ENCODE measurements around the gene TBL3.

- TF ChIP-seq IKZF3 (tag by site-specific recombination; IDR thresholded peaks at IDR 0.05) (no peak), MYNN (tag by site-specific recombination; IDR thresholded peaks at IDR 0.05; ENCODE audit: borderline replicate concordance) (no peak), ZNF341 (tag by site-specific recombination; IDR thresholded peaks at IDR 0.05; ENCODE audit: low read depth) (no peak), ZNF530 (tag by site-specific recombination; IDR thresholded peaks at IDR 0.05; ENCODE audit: low read depth) (no peak), CTCF (tag by site-specific recombination; IDR thresholded peaks at IDR 0.05) (no peak), ZNF2 (tag by site-specific recombination; IDR thresholded peaks at IDR 0.05) (no peak), ZBTB10 (tag by site-specific recombination; IDR thresholded peaks at IDR 0.05) (no peak), BCL6B (tag by site-specific recombination; IDR thresholded peaks at IDR 0.05) (no peak), ZNF670 (tag by site-specific recombination; IDR thresholded peaks at IDR 0.05; ENCODE audit: low read depth) (no peak), REST (tag by site-specific recombination; IDR thresholded peaks at IDR 0.05) (no peak), YY1 (tag by site-specific recombination; IDR thresholded peaks at IDR 0.05) (no peak)
Observed at GRCh38 chr16:1936945-1937479, 34.8 kb upstream of the TBL3 start.

All from HEK293 (cell line).